CD4-positive, alpha-beta memory T cell (primary cell): ENCODE results near the gene EMID1. TPM values are rescaled to one million over a fixed set of nuclear protein-coding genes. Genes with fewer than 3 reads are reported as not detected.

Source experiments
- CTCF ChIA-PET: fragments of 350-600 bp; sonication (Branson Sonifier 250); formaldehyde crosslinking; loops from one replicate; lab custom pipeline; 2021; ENCODE audit warnings: inconsistent platforms; ENCODE audit not compliant: partially characterized antibody; lab: Charles Lee
- POLR2A ChIA-PET: fragments of 350-600 bp; sonication (Branson Sonifier 250); formaldehyde crosslinking; loops from one replicate; lab custom pipeline; 2021; ENCODE audit not compliant: partially characterized antibody; lab: Charles Lee
- DNase-seq, 5 donors: peaks; one replicate each; pipeline versions ENCODE4 v3.0.0 to v3.0.0-alpha.2; 2020 to 2022; ENCODE audit warnings: mixed read lengths in 1 of 5
- H3K27ac ChIP-seq: one replicate; pipeline ENCODE4 v1.7.0; 2013; ENCODE audit warnings: low read depth, low read length
- H3K27me3 ChIP-seq: 2 replicates; pipeline ENCODE4 v1.7.0; 2013; ENCODE audit warnings: mild to moderate bottlenecking, low read length, moderate library complexity; ENCODE audit not compliant: insufficient read depth
- H3K36me3 ChIP-seq: 2 replicates; pipeline ENCODE4 v1.7.0; 2013; ENCODE audit warnings: mild to moderate bottlenecking, low read length, moderate library complexity; ENCODE audit not compliant: insufficient read depth
- H3K4me1 ChIP-seq: 2 replicates; pipeline ENCODE4 v1.7.0; 2013; ENCODE audit warnings: mild to moderate bottlenecking, low read length, moderate library complexity; ENCODE audit not compliant: insufficient read depth
- H3K4me3 ChIP-seq, 2 donors: one replicate each; pipeline ENCODE4 v1.7.0; 2013; ENCODE audit warnings: low read length in 2 of 2, mild to moderate bottlenecking in 1 of 2
- H3K9me3 ChIP-seq, 2 donors: one replicate each; pipeline ENCODE4 v1.7.0; 2013; ENCODE audit warnings: low read length in 2 of 2, control low read depth in 1 of 2; ENCODE audit not compliant: control insufficient read depth in 1 of 2
- H3K27ac Mint-ChIP-seq, 7 donors: one replicate each; pipeline ENCODE4 v1.8.0; 2020 to 2021; ENCODE audit warnings: mixed read lengths in 7 of 7, mild to moderate bottlenecking in 6 of 7, inconsistent platforms in 3 of 7, moderate library complexity in 3 of 7
- H3K27me3 Mint-ChIP-seq, 2 donors: one replicate each; pipeline ENCODE4 v1.8.0; 2020 to 2021; ENCODE audit warnings: mixed read lengths in 2 of 2
- H3K36me3 Mint-ChIP-seq, 2 donors: one replicate each; pipeline ENCODE4 v1.8.0; 2020 to 2021; ENCODE audit warnings: mixed read lengths in 2 of 2, inconsistent platforms in 1 of 2, mild to moderate bottlenecking in 1 of 2
- H3K4me1 Mint-ChIP-seq, 4 donors: one replicate each; pipeline ENCODE4 v1.8.0; 2020 to 2021; ENCODE audit warnings: mixed read lengths in 4 of 4, mild to moderate bottlenecking in 1 of 4
- H3K4me3 Mint-ChIP-seq, 8 donors: one replicate each; pipeline ENCODE4 v1.8.0; 2020 to 2021; ENCODE audit warnings: mixed read lengths in 8 of 8, mild to moderate bottlenecking in 7 of 8, moderate library complexity in 6 of 8, inconsistent platforms in 3 of 8
- H3K9me3 Mint-ChIP-seq, 8 donors: one replicate each; pipeline ENCODE4 v1.8.0; 2020 to 2021; ENCODE audit warnings: mixed read lengths in 8 of 8, mild to moderate bottlenecking in 5 of 8, inconsistent platforms in 3 of 8, moderate library complexity in 1 of 8
- intact Hi-C: fragments of 100-400 bp; cut with micrococcal nuclease; formaldehyde crosslinking; loops from one replicate; pipeline ENCODE4 v1.15.1; 2023
- polyA plus RNA-seq, 2 donors: library from polyadenylated mRNA; unstranded; fragments of 300-500 nt; fragmentation: Illumina TruSeq; gene quantifications; one replicate each; pipeline ENCODE4 v1.2.3, GENCODE V29; 2021
- total RNA-seq, 2 experiments: library from RNA; stranded (reverse); gene quantifications; one replicate each; pipeline ENCODE4 v1.2.3, GENCODE V29; 2021

Gene EMID1
- total and polyA plus RNA-seq, 4 experiments from 2014 or later = 0.11 TPM; not detected in 3

- Mint-ChIP-seq H3K27me3 (peaks cover 4 to 6% of the 10 kb centered on the region in 2 donors), H3K27ac (no peak overlapping the region), H3K4me1 (peaks cover 14 to 21% (median 17%) of the 10 kb centered on the region in 4 donors), H3K4me3 (peak overlapping the region in 2 of 8 donors; percentile 22 to 46), H3K36me3 (no peaks in the 10 kb centered on the region), H3K9me3 (peaks cover 0 to 1% (median 0%) of the 10 kb centered on the region in 8 donors)
- H3K27me3 ChIP-seq = no peaks in the 10 kb centered on the region
- H3K4me3 ChIP-seq = no peak overlapping the region
- no peak overlapping the region for H3K27ac ChIP-seq
- no peaks in the 10 kb centered on the region for H3K36me3 ChIP-seq
- ChIA-PET POLR2A (no interaction called here), CTCF (no interaction called here)
- peaks cover 13% of the 10 kb centered on the region for H3K4me1 ChIP-seq
- intact Hi-C loops = no loop called here
- no peaks in the 10 kb centered on the region for H3K9me3 ChIP-seq
- DNase-seq = no peak
These were observed 40.2 kb upstream of the EMID1 start for GRCh38 chr22:29165321-29166060.

- ChIA-PET CTCF (interaction anchor here (1.1 kb wide), 1 partner anchor 12 kb away, joined by 3 read pairs; no protein-coding TSS in a partner anchor), POLR2A (no interaction called here)
- no peak overlapping the region for H3K4me3 ChIP-seq
- DNase-seq = no peak
- H3K27me3 Mint-ChIP-seq = peaks cover 0 to 6% of the 10 kb centered on the region in 2 donors
- no peaks in the 10 kb centered on the region for H3K9me3 ChIP-seq
- intact Hi-C loops = no loop called here
- H3K36me3 ChIP-seq = no peaks in the 10 kb centered on the region
- H3K27ac ChIP-seq = no peak overlapping the region
- peaks cover 14 to 21% (median 17%) of the 10 kb centered on the region in 4 donors for H3K4me1 Mint-ChIP-seq
- H3K9me3 Mint-ChIP-seq = peaks cover 0 to 3% (median 0%) of the 10 kb centered on the region in 8 donors
- no peaks in the 10 kb centered on the region for H3K27me3 ChIP-seq
- H3K4me1 ChIP-seq = peaks cover 13% of the 10 kb centered on the region
- no peak overlapping the region for H3K27ac Mint-ChIP-seq
- H3K4me3 Mint-ChIP-seq = peak overlapping the region in 3 of 8 donors; percentile 32 to 46 (median 36)
- no peaks in the 10 kb centered on the region for H3K36me3 Mint-ChIP-seq
These were observed 39.5 kb upstream of the EMID1 start for GRCh38 chr22:29166180-29166579.

GRCh38 chr22:29167032-29167911 is 38.4 kb upstream of the EMID1 start:
- H3K27ac Mint-ChIP-seq = peak overlapping the region in 5 of 7 donors; percentile 27 to 70 (median 37)
- POLR2A ChIA-PET = no interaction called here
- peaks cover 14 to 23% (median 18%) of the 10 kb centered on the region in 4 donors for H3K4me1 Mint-ChIP-seq
- H3K4me3 Mint-ChIP-seq = peak overlapping the region; percentile 57 to 77 (median 72)
- peak overlapping the region; percentile 11 to 15 for H3K4me3 ChIP-seq
- no peak overlapping the region for H3K27ac ChIP-seq
- H3K27me3 ChIP-seq = no peaks in the 10 kb centered on the region
- H3K4me1 ChIP-seq = peaks cover 13% of the 10 kb centered on the region
- DNase-seq = peak; percentile 26 to 57 (median 29)
- peaks cover 3 to 6% of the 10 kb centered on the region in 2 donors for H3K27me3 Mint-ChIP-seq
- CTCF ChIA-PET = interaction anchor here (1.1 kb wide), 1 partner anchor 13 kb away, joined by 3 read pairs; no protein-coding TSS in a partner anchor
- no peaks in the 10 kb centered on the region for H3K9me3 ChIP-seq
- H3K9me3 Mint-ChIP-seq = peaks cover 0 to 5% (median 0%) of the 10 kb centered on the region in 8 donors
- H3K36me3 ChIP-seq = no peaks in the 10 kb centered on the region
- no peaks in the 10 kb centered on the region for H3K36me3 Mint-ChIP-seq
- intact Hi-C loops = no loop called here

- no peak overlapping the region for H3K27ac Mint-ChIP-seq
- Histone ChIP-seq H3K36me3 (no peaks in the 10 kb centered on the region), H3K27ac (no peak overlapping the region), H3K27me3 (no peaks in the 10 kb centered on the region), H3K4me1 (peaks cover 12% of the 10 kb centered on the region), H3K4me3 (no peak overlapping the region), H3K9me3 (peaks cover 0 to 6% of the 10 kb centered on the region in 2 donors)
- H3K4me3 Mint-ChIP-seq = no peak overlapping the region
- no peak for DNase-seq
- peaks cover 2 to 39% (median 20%) of the 10 kb centered on the region in 8 donors for H3K9me3 Mint-ChIP-seq
- H3K27me3 Mint-ChIP-seq = peaks cover 3% of the 10 kb centered on the region in 2 donors
- intact Hi-C loops = no loop called here
- peaks cover 3 to 7% of the 10 kb centered on the region in 2 donors for H3K36me3 Mint-ChIP-seq
- CTCF ChIA-PET = no interaction called here
- POLR2A ChIA-PET = no interaction called here
- H3K4me1 Mint-ChIP-seq = peaks cover 11 to 17% (median 11%) of the 10 kb centered on the region in 4 donors
These were observed 34.0 kb upstream of the EMID1 start for GRCh38 chr22:29171721-29172120.

GRCh38 chr22:29172216-29172615 is 33.5 kb upstream of the EMID1 start:
- intact Hi-C loops = no loop called here
- H3K27me3 Mint-ChIP-seq = peaks cover 3 to 4% of the 10 kb centered on the region in 2 donors
- no peak for DNase-seq
- H3K4me1 Mint-ChIP-seq = peaks cover 6 to 12% (median 6%) of the 10 kb centered on the region in 4 donors
- ChIA-PET POLR2A (no interaction called here), CTCF (no interaction called here)
- H3K9me3 ChIP-seq = peaks cover 0 to 6% of the 10 kb centered on the region in 2 donors
- peaks cover 3 to 7% of the 10 kb centered on the region in 2 donors for H3K36me3 Mint-ChIP-seq
- H3K36me3 ChIP-seq = no peaks in the 10 kb centered on the region
- no peak overlapping the region for H3K4me3 Mint-ChIP-seq
- no peaks in the 10 kb centered on the region for H3K27me3 ChIP-seq
- no peak overlapping the region for H3K27ac Mint-ChIP-seq
- H3K27ac ChIP-seq = no peak overlapping the region
- no peak overlapping the region for H3K4me3 ChIP-seq
- H3K4me1 ChIP-seq = peaks cover 7% of the 10 kb centered on the region
- peaks cover 2 to 39% (median 20%) of the 10 kb centered on the region in 8 donors for H3K9me3 Mint-ChIP-seq

- no peaks in the 10 kb centered on the region for H3K36me3 ChIP-seq
- intact Hi-C loops = no loop called here
- Mint-ChIP-seq H3K4me3 (no peak overlapping the region), H3K36me3 (peaks cover 3 to 7% of the 10 kb centered on the region in 2 donors), H3K9me3 (peaks cover 2 to 39% (median 20%) of the 10 kb centered on the region in 8 donors), H3K27me3 (peaks cover 4% of the 10 kb centered on the region in 2 donors), H3K27ac (no peak overlapping the region), H3K4me1 (peaks cover 0 to 4% (median 0%) of the 10 kb centered on the region in 4 donors)
- H3K27me3 ChIP-seq = no peaks in the 10 kb centered on the region
- DNase-seq = no peak
- ChIA-PET CTCF (no interaction called here), POLR2A (no interaction called here)
- H3K4me3 ChIP-seq = no peak overlapping the region
- H3K27ac ChIP-seq = no peak overlapping the region
- H3K4me1 ChIP-seq = no peaks in the 10 kb centered on the region
- H3K9me3 ChIP-seq = peaks cover 0 to 6% of the 10 kb centered on the region in 2 donors
These were observed 30.3 kb upstream of the EMID1 start for GRCh38 chr22:29175312-29175835.
